DMS 273 treated with DMSO at 0.1 percent for 48 hours (cell line): Measurements from ENCODE around the gene WFDC1.

Source experiments
- DNase-seq: peaks from one replicate; lab custom pipeline; 2025; lab: John Stamatoyannopoulos, UW

Gene WFDC1

GRCh38 chr16:84302111-84302954 is 7.7 kb downstream of the WFDC1 start:
- no peak for DNase-seq

GRCh38 chr16:84303023-84303422 is 8.3 kb downstream of the WFDC1 start:
- no peak for DNase-seq

- DNase-seq, result no peak
These were observed 8.8 kb downstream of the WFDC1 start for GRCh38 chr16:84303516-84303915.

DNA sequence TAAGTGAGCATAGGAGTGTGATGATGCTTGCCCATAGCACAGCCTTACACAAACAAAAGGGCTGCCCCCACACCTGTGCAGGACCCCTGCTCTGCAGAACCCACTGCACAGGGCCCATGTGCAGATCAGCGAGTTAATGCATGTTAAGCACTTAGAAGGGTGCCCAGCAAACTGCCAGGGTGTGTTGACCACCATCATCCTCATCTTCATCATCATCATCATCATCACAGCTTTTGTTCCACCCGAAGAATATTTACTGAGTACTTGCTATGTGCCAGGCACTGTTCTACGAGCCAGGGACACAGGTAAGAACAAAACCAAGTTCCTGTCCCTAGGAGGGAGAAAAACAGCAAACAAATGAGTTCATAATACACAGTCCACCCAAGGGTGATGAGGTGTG is 11.9 kb downstream of the WFDC1 start:
- DNase-seq, result no peak

DNA sequence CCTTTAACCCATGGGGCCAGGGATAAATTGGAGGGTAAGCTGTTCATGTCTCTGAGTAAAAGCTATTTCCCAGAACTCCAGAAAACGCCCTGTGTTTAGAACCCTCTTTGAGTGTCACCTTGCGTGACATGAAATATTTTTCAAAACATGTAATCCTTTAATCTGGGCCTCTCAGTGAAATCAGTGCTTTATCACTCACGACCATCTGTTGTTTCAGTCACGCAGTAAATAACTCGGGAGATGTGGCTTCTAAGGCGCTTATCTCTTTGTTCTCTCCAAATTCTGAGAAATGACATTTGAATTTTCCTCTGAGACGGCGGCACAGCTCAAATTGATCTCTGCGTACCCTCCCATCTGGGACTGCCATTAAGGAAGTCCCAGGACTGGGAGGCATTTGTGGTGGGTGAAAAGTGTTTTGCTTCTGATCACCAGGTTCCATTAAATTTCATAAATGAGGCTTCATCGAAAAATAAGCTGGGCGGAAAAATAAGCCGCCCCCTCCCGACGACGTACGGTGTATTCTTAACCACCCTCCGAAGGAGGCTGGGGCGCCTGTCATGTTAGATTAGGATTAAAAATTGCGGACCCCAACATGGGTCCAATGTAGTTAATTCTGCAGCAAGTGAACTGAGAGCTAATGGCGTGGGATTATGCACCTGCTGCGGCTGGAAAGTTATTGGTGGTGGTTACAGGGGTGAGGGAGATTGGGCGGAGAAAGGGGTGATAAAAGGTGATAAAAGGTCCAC is 12.7 kb downstream of the WFDC1 start:
- no peak for DNase-seq

DNA sequence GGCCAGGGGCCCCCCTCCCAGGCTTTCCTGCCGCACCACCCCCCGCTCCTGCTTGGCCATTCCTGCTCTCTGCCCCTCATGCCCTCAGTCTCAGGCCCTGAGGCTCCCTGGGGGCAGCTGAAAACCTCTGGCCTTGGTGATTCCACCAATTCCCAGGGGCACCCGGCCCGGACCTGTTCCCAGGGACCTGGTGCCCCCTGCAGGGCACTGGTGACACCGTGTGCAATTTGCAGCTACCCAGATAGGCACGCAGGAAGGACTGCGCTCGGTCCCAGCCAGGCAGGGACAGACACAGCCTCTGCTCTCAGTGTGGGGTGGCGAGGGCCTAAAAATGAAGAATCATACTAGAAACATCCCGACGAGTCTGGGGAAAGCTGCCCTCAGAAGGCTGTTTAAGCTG is 13.4 kb downstream of the WFDC1 start:
- DNase-seq, result no peak

- DNase-seq, result no peak
These were observed 16.0 kb downstream of the WFDC1 start for GRCh38 chr16:84310642-84311041.

- no peak for DNase-seq
These were observed 18.2 kb downstream of the WFDC1 start for GRCh38 chr16:84312783-84313382.

DNA sequence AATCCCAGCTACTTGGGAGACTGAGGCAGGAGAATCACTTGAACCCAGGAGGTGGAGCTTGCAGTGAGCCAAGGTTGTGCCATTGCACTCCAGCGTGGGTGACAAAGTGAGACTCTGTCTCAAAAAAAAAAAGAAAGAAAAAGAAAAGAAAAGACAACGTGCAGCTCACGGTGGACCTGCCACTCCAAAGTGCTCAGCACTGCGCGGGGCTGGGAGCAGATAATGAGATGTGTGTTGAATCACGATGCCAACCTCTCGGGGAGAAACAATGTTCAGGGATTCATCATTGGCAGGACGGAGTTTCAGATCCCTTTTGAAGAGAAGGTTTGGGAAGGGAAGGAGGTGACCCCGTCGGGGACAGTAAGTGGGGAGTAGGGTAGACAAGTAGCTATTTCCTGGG is 19.2 kb downstream of the WFDC1 start:
- DNase-seq, result no peak

DNA sequence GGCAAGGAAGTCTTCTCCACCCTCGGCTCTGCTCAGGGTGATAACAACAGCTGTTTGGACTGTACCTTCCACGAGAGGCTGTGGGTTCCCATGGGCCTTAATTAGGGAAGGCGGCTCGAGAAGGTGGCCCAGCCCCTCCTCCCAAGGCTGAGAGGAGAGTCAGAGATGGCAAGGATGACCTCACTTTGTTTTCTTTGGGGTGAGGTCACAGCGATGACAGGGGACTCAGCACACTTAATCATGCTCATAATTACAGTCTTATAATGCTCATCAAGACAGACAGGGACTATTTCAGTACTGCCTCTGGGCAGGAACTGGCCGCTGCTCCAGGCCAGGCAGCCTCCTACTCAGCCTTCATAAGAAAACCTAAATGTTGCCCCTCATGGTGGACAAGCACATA is 19.7 kb downstream of the WFDC1 start:
- DNase-seq, result no peak

GRCh38 chr16:84314814-84315213 is 20.1 kb downstream of the WFDC1 start:
- DNase-seq, result no peak

- no peak for DNase-seq
These were observed 20.7 kb downstream of the WFDC1 start for GRCh38 chr16:84315422-84315821.

- DNase-seq, result no peak
These were observed 23.7 kb downstream of the WFDC1 start for GRCh38 chr16:84318091-84318975.

- no peak for DNase-seq
These were observed 24.6 kb downstream of the WFDC1 start for GRCh38 chr16:84319146-84319760.

DNA sequence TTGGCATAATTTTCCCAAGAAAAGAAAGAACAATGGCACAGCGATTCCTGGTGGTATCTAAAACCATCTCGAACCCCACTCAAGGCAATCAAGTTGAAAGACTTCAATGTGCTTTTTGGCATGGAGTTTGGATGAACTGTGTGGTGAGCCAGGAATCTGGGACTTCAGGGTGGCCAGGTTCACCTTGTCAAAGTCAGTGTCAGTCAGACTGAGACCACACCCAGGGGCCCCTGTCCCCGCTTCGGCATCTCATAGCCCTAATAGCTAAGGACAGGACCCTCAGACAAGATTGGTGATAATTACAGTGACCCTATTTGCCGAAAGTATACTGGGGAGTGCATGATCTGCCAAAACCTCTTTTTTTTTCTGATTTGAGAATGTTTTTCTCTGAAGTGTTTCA is 25.8 kb downstream of the WFDC1 start:
- DNase-seq, result no peak

GRCh38 chr16:84321932-84322331 is 27.3 kb downstream of the WFDC1 start:
- no peak for DNase-seq

GRCh38 chr16:84322749-84323148 is 28.1 kb downstream of the WFDC1 start:
- no peak for DNase-seq

- no peak for DNase-seq
These were observed 28.9 kb downstream of the WFDC1 start for GRCh38 chr16:84323606-84324005.

DNA sequence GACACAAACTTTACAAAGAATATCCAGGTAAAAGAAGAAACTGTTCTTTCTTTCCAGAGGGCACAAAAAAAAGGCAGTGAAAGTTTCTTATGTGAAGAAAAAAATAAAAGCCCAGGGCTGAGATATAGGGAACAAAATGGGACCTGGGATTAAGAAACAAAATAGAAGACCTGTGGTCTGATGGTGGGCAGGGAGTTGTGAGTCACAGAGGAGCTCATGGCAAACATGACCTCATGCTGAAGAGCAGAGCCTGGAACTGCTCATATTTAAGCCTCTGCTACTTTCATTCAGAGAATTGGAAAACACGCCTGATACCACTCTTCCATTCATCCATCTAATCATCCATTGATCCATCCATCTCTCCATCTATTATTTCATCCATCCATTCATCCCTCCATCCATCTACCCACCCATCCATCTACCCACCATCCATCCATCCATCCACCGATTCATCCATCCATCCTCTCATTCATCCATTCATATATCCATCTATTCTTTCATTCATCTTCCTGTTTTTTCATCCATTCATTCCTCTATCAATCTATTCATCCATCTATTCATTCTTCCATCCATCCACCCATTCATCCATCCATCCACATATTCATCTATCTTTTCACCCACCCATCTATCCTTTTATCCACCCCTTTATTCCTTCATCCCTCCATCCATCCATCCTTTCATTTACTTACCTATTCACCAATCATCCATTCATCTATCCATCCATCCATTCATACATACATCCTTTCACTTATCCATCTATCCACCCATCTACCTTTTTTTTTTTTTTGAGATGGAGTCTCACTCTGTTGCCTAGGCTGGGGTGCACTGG is 30.0 kb downstream of the WFDC1 start:
- no peak for DNase-seq

DNA sequence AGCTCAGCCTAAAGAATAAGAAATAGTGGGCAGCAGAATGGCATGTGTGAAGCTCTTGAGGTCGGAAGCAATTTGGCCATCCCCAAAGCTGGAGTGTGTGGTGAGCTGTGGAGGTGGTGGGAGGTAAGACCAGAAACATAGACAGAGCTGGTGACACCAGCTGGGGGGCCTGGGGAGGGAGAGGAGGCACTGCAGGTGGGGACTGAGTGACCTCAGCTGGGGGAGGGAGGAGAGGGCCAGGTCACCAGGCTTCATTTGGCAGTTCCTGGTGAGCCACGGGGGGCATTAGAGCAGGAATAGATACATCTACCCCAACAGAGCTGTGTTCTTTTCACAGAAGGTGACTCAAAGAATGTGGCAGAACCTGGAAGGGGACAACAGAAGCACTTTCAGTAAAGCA is 31.9 kb downstream of the WFDC1 start:
- DNase-seq, result no peak
